ENCODE measurements around the gene PNRC2. TPM values are rescaled to one million over a fixed set of nuclear protein-coding genes. Genes with fewer than 3 reads are reported as not detected.
"Not testable (repeated sequence)": the region's sequence is repeated elsewhere in the genome, so short reads cannot be mapped to it uniquely, and the experiment has no call there.

Gene PNRC2
- total RNA-seq, 4 donors from 2014 or later, result 147 to 211 (median 186) TPM

DNA sequence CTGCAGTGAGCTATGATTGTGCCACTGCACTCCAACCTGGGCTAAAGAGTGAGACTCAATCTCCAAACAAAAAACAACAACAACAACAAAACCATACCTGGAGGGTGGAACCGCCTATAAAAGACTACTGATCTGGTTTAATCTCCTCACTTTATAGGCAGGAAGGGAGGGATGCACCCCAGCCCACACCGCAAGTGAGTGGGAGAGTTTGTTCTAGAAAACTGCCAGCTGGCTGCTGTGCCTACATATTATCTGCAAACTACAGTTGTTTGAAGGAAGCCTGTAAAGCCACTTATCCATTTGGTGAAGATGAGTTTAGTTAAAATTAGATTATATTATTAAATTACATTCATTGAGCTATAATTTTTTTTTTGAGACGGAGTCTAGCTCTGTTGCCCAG, 29.6 kb downstream of the PNRC2 start:
- Histone ChIP-seq H3K27ac (no peak overlapping the region), H3K4me3 (replicated peaks in 1 of 3) (no peak overlapping the region), H3K4me1 (peaks cover 11 to 13% of the 10 kb centered on the region in 2 donors), H3K36me3 (no peaks in the 10 kb centered on the region), H3K9me3 (no peaks in the 10 kb centered on the region), H3K27me3 (no peaks in the 10 kb centered on the region)
- TF ChIP-seq POLR2A (IDR thresholded peaks at IDR 0.05), result no peak
- TF ChIP-seq, protein P1, sequence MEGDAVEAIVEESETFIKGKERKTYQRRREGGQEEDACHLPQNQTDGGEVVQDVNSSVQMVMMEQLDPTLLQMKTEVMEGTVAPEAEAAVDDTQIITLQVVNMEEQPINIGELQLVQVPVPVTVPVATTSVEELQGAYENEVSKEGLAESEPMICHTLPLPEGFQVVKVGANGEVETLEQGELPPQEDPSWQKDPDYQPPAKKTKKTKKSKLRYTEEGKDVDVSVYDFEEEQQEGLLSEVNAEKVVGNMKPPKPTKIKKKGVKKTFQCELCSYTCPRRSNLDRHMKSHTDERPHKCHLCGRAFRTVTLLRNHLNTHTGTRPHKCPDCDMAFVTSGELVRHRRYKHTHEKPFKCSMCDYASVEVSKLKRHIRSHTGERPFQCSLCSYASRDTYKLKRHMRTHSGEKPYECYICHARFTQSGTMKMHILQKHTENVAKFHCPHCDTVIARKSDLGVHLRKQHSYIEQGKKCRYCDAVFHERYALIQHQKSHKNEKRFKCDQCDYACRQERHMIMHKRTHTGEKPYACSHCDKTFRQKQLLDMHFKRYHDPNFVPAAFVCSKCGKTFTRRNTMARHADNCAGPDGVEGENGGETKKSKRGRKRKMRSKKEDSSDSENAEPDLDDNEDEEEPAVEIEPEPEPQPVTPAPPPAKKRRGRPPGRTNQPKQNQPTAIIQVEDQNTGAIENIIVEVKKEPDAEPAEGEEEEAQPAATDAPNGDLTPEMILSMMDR (IDR thresholded peaks at IDR 0.05), result no peak
- intact Hi-C loops (cut with DNase I), result no loop called here
- DNase-seq, result no peak
- 86 to 89% methylated on average over 3 of the region's 3 CpGs for WGBS, 2 donors

DNA sequence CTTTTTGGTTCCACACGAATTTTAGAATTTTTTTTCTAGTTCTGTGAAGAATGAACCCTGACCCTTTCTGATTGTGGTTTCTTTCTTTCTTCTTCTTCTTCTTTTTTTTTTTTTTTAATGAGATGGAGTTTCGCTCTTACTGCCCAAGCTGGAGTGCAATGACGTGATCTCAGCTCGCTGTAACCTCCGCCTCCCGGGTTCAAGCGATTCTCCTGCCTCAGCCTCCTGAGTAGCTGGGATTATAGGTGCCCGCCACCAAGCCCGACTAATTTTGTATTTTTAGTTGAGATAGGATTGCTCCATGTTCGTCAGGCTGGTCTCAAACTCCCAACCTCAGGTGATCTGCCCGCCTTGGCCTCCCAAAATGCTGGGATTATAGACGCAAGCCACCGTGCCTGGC, 32.4 kb downstream of the PNRC2 start:
- H3K27me3 ChIP-seq; H3K4me3 ChIP-seq (replicated peaks in 1 of 3); intact Hi-C loops (cut with DNase I); H3K9me3 ChIP-seq; H3K27ac ChIP-seq; DNase-seq; H3K36me3 ChIP-seq; H3K4me1 ChIP-seq: not testable (repeated sequence)
- WGBS, 2 donors, result 86 to 96% methylated on average over 13 of the region's 13 CpGs

DNA sequence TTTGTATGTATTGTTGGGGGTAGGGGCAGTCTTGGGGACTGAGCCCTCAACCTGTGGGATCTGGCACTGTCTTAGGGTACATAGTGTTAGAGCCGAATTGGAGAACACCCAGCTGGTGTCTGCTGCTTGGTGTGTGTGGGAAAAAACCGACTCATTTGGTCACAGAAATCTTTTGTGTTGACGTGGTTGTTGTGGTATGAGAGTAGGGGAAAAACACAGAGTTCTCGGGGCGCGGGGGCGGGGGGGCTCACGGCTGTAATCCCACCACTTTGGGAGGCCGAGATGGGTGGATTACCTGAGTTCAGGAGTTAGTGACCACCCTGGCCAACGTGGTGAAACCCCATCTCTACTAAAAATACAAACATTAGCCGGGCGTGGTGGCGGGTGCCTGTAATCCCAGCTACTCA, 35.8 kb downstream of the PNRC2 start:
- Histone ChIP-seq H3K4me3 (replicated peaks in 1 of 3) (no peak overlapping the region), H3K9me3 (no peaks in the 10 kb centered on the region), H3K27ac (no peak overlapping the region), H3K4me1 (no peaks in the 10 kb centered on the region), H3K36me3 (no peaks in the 10 kb centered on the region), H3K27me3 (no peaks in the 10 kb centered on the region)
- DNase-seq, result no peak
- 83 to 93% methylated on average over 13 of the region's 13 CpGs for WGBS, 2 donors
- intact Hi-C loops (cut with DNase I), result no loop called here
- no peak for TF ChIP-seq POLR2A (IDR thresholded peaks at IDR 0.05)
- TF ChIP-seq, protein P1 (IDR thresholded peaks at IDR 0.05), result no peak

DNA sequence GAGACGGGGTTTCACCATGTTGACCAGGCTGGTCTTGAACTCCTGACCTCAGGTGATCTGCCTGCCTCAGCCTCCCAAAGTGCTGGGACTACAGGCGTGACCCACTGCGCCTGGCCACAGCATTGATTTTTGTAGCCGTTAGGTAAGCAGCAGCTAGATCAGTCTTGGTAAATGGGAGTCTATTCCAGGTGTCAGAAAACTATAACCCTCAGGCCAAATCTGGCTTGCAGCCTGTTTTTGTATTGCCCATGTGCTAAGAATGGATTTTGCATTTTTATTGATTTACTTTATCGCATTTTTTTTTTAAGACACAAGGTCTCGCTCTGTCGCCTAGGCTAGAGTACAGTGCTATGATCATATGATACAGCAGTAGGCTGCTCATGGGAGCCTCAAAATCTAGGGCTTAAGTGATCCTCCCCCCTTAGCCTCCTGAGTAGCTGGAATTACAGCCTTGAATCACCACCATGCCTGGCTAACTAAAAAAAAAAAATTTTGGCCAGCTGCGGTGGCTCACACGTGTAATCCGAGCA, 37.1 kb downstream of the PNRC2 start:
- DNase-seq, result no peak
- no peaks in the 10 kb centered on the region for H3K36me3 ChIP-seq
- no peak overlapping the region for H3K27ac ChIP-seq
- H3K4me3 ChIP-seq (replicated peaks in 1 of 3), result no peak overlapping the region
- WGBS, 2 donors, result 86 to 91% methylated on average over 10 of the region's 10 CpGs
- intact Hi-C loops (cut with DNase I), result no loop called here
- H3K9me3 ChIP-seq, result no peaks in the 10 kb centered on the region
- no peak for TF ChIP-seq POLR2A (IDR thresholded peaks at IDR 0.05)
- TF ChIP-seq, protein P1 (IDR thresholded peaks at IDR 0.05), result no peak
- no peaks in the 10 kb centered on the region for H3K4me1 ChIP-seq
- H3K27me3 ChIP-seq, result no peaks in the 10 kb centered on the region

DNA sequence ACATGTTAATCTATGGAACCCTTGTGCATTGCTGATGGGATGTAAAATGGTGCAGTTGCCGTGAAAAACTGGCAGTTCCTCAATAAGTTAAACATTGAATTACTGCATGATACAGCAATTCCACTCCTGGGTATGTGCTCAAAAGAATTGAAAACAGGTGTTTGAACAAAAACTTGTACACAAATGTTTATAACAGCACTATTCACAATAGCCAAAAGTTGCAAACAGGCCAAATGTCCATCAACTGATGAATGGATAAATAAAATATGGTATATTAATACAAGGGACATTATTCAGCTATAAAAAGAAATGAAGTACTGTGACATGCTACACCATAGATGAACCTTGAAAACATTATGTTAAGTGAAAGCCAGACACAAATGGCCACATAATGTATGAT, 38.2 kb downstream of the PNRC2 start:
- H3K4me1 ChIP-seq, result no peaks in the 10 kb centered on the region
- 84 to 94% methylated on average over 1 of the region's 1 CpG for WGBS, 2 donors
- intact Hi-C loops (cut with DNase I), result no loop called here
- no peak overlapping the region for H3K4me3 ChIP-seq (replicated peaks in 1 of 3)
- H3K9me3 ChIP-seq, result no peaks in the 10 kb centered on the region
- H3K27me3 ChIP-seq, result no peaks in the 10 kb centered on the region
- H3K36me3 ChIP-seq, result no peaks in the 10 kb centered on the region
- no peak overlapping the region for H3K27ac ChIP-seq
- no peak for DNase-seq
- TF ChIP-seq, protein P1 (IDR thresholded peaks at IDR 0.05), result no peak
- TF ChIP-seq POLR2A (IDR thresholded peaks at IDR 0.05), result no peak
